GM12878 (cell line): ENCODE measurements around the gene LIPE. TPM values are rescaled to one million over a fixed set of nuclear protein-coding genes. Genes with fewer than 3 reads are reported as not detected.

Experiments
- ASH2L ChIP-seq: fragments of 300-600, 200-600 bp; sonication (generic); IDR thresholded peaks from 2 replicates; pipeline ENCODE4 v1.6.1; 2017; ENCODE audit warnings: low read depth, mild to moderate bottlenecking, borderline replicate concordance
- BCL3 ChIP-seq: IDR thresholded peaks from 2 replicates; pipeline ENCODE4 v1.6.1; 2011; ENCODE audit warnings: borderline replicate concordance, low read depth, mild to moderate bottlenecking, moderate library complexity, low read length; ENCODE audit not compliant: insufficient read depth, poor library complexity, severe bottlenecking
- BRCA1 ChIP-seq: IDR thresholded peaks from 2 replicates; pipeline ENCODE4 v1.6.1; 2011; ENCODE audit warnings: low read depth, low read length, improper control_type of control experiment
- CBX5 ChIP-seq: sonication (generic); IDR thresholded peaks from 2 replicates; pipeline ENCODE4 v1.6.1; 2016; ENCODE audit warnings: low read depth, moderate library complexity, mild to moderate bottlenecking, inconsistent platforms
- CHD2 ChIP-seq: IDR thresholded peaks from 2 replicates; pipeline ENCODE4 v1.6.1; 2011; ENCODE audit warnings: low read depth, low read length, improper control_type of control experiment, borderline replicate concordance
- CREM ChIP-seq: IDR thresholded peaks from 2 replicates; pipeline ENCODE4 v1.6.1; 2014; ENCODE audit warnings: antibody characterized with exemption, low read depth
- E2F8 ChIP-seq: fragments of 450-650 bp; IDR thresholded peaks from 2 replicates; pipeline ENCODE4 v1.6.1; 2018; ENCODE audit warnings: mild to moderate bottlenecking, low read depth, moderate library complexity; ENCODE audit not compliant: partially characterized antibody
- EGR1 ChIP-seq, 2 experiments: IDR thresholded peaks; 1 replicate in 1 of 2; 2 replicates in 1 of 2; pipeline ENCODE4 v1.6.1; 2011 to 2012; ENCODE audit warnings: low read depth in 2 of 2, low read length in 2 of 2, borderline replicate concordance in 1 of 2, mild to moderate bottlenecking in 1 of 2, moderate library complexity in 1 of 2
- MAX ChIP-seq: IDR thresholded peaks from 2 replicates; pipeline ENCODE4 v1.6.1; 2012; ENCODE audit warnings: low read depth, low read length, improper control_type of control experiment
- MEF2B ChIP-seq: fragments of 450-650 bp; IDR thresholded peaks from 2 replicates; pipeline ENCODE4 v1.6.1; 2018; ENCODE audit warnings: mild to moderate bottlenecking, moderate library complexity; ENCODE audit not compliant: partially characterized antibody, poor library complexity, severe bottlenecking
- MTA3 ChIP-seq: IDR thresholded peaks from 2 replicates; pipeline ENCODE4 v1.6.1; 2012; ENCODE audit warnings: low read length, inconsistent platforms, borderline replicate concordance
- NFYA ChIP-seq: IDR thresholded peaks from 2 replicates; pipeline ENCODE4 v1.6.1; 2011; ENCODE audit warnings: low read depth, mild to moderate bottlenecking, low read length, improper control_type of control experiment, borderline replicate concordance
- NKRF ChIP-seq: fragments of 450-650 bp; conservative IDR thresholded peaks from 2 replicates; pipeline ENCODE4 v1.6.1; 2017; ENCODE audit warnings: mild to moderate bottlenecking, moderate library complexity
- PBX3 ChIP-seq: IDR thresholded peaks from 2 replicates; pipeline ENCODE4 v1.6.1; 2011; ENCODE audit warnings: mild to moderate bottlenecking, low read depth, low read length, moderate library complexity; ENCODE audit not compliant: insufficient replicate concordance
- PML ChIP-seq: IDR thresholded peaks from 2 replicates; pipeline ENCODE4 v1.6.1; 2012; ENCODE audit warnings: low read length, inconsistent platforms
- POLR2A ChIP-seq: IDR thresholded peaks from 2 replicates; pipeline ENCODE4 v1.6.1; 2011; ENCODE audit warnings: low read depth, mild to moderate bottlenecking, low read length
- RELA ChIP-seq: fragments of 450-650 bp; IDR thresholded peaks from 2 replicates; pipeline ENCODE4 v1.8.0; 2014; ENCODE audit warnings: borderline replicate concordance; ENCODE audit not compliant: partially characterized antibody
- SMAD5 ChIP-seq: IDR thresholded peaks from 2 replicates; pipeline ENCODE4 v1.6.1; 2016; ENCODE audit warnings: antibody characterized with exemption, low read depth
- WRNIP1 ChIP-seq: IDR thresholded peaks from 2 replicates; pipeline ENCODE4 v1.6.1; 2011; ENCODE audit warnings: low read depth, low read length, improper control_type of control experiment, borderline replicate concordance
- polyA plus RNA-seq, 11 experiments: library from polyadenylated mRNA; depleted of rRNA in 4 of 11; unstranded in 6 of 11; stranded (reverse) in 5 of 11; fragments of >200 nt; fragmentation: Nextera tagmentation in 4 of 11; fragmentation: Illumina TruSeq in 1 of 11; extraction: Ambion mirVana in 4 of 11; extraction: Trizol in 1 of 11; gene quantifications; 1 replicate in 1 of 11; 2 replicates in 10 of 11; pipeline versions ENCODE4 v1.2.1 to v1.2.3, GENCODE V29; 2011 to 2016; ENCODE audit warnings: inconsistent platforms in 2 of 11, missing spikeins in 2 of 11, low read depth in 1 of 11
- total RNA-seq, 4 experiments: library from RNA; depleted of rRNA in 3 of 4; stranded (reverse); fragments of >200 nt in 3 of 4; fragmentation: Illumina TruSeq in 1 of 4; extraction: Trizol in 1 of 4; gene quantifications; 2 replicates each; pipeline versions ENCODE4 v1.2.1 to v1.2.3, GENCODE V29; 2013 to 2021

Gene LIPE
- total and polyA plus RNA-seq, 10 of the 15 experiments (the other 5 are each of a cell fraction or from before 2014, with no cell fraction given) = 0.02 to 33.3 (median 9.5) TPM

GRCh38 chr19:42363614-42364346 lies 63.4 kb downstream of the LIPE start (continued):
- TF ChIP-seq RELA = no peak
- no peak for TF ChIP-seq SMAD5
- TF ChIP-seq MTA3 = no peak
- no peak for TF ChIP-seq E2F8
- TF ChIP-seq EGR1 (IDR thresholded peaks at IDR 0.05; ENCODE audit: borderline replicate concordance in 1 of 2, low read depth in 2 of 2, low read length in 2 of 2) = no peak
- no peak for TF ChIP-seq PBX3
- no peak; the same call in 1 of the 2 replicates for TF ChIP-seq MAX
- TF ChIP-seq CREM = no peak
- no peak for TF ChIP-seq CBX5
- no peak for TF ChIP-seq BCL3
- TF ChIP-seq ASH2L = no peak
- TF ChIP-seq NKRF = no peak
- no peak for TF ChIP-seq NFYA
- TF ChIP-seq MEF2B = no peak
- no peak for TF ChIP-seq WRNIP1
- no peak for TF ChIP-seq POLR2A
- no peak for TF ChIP-seq PML
- no peak for TF ChIP-seq CHD2
- no peak for TF ChIP-seq BRCA1
